GM12878 (cell line): ENCODE results near the gene KCNN3. TPM values are rescaled to one million over a fixed set of nuclear protein-coding genes. Genes with fewer than 3 reads are reported as not detected.

ENCODE experiments used
- ATAC-seq: fragments of 200-7000 bp; cut with Tn5 transposase; 3 replicates; pipeline ENCODE4 v1.9.1; 2020; ENCODE audit warnings: mild to moderate bottlenecking, moderate library complexity
- BruUV-seq: library from RNA; stranded (reverse); fragments of 400-500 nt; replicated peaks from 2 replicates; lab custom pipeline; 2021; lab: Mats Ljungman, UMichigan
- CTCF ChIA-PET: fragments of 300-600 bp; sonication (Branson Sonifier 250); formaldehyde crosslinking; extraction: SDS; loops from one replicate; lab custom pipeline; 2021; ENCODE audit warnings: inconsistent platforms; lab: Yijun Ruan, JAX
- POLR2A ChIA-PET: fragments of 350-600 bp; formaldehyde crosslinking; extraction: SDS; loops from one replicate; lab custom pipeline; 2021; ENCODE audit warnings: inconsistent platforms; lab: Charles Lee
- RAD21 ChIA-PET: fragments of 300-600 bp; sonication (Branson Sonifier 250); formaldehyde crosslinking; loops from one replicate; lab custom pipeline; 2023; ENCODE audit warnings: antibody characterized with exemption; ENCODE audit not compliant: unreplicated experiment; lab: Charles Lee
- SMC1A ChIA-PET: fragments of 300-600 bp; sonication (Branson Sonifier 250); formaldehyde crosslinking; loops from one replicate; lab custom pipeline; 2023; ENCODE audit not compliant: unreplicated experiment, uncharacterized antibody; lab: Charles Lee
- DNase-seq: peaks from one replicate; pipeline ENCODE4 v3.0.0-alpha.2; 2011; ENCODE audit warnings: low read depth, low spot score
- FAIRE-seq: peaks from 3 replicates; lab custom pipeline; 2011; peaks lifted over from hg19 to GRCh38; lab: Jason Lieb, UNC
- H2AFZ ChIP-seq: 2 replicates; pipeline ENCODE4 v1.6.0; 2011; ENCODE audit warnings: low read depth, low read length, control low read depth; ENCODE audit not compliant: control insufficient read depth
- H3K27ac ChIP-seq: 2 replicates; pipeline ENCODE4 v1.5.1; 2011; ENCODE audit warnings: control low read depth; ENCODE audit not compliant: control insufficient read depth, insufficient read depth
- H3K27me3 ChIP-seq, 2 experiments: replicated peaks in 1 of 2; 2 replicates each; pipeline versions ENCODE4 v1.6.0 to v1.6.1; 2011; ENCODE audit warnings: low read length in 1 of 2; ENCODE audit not compliant: control insufficient read depth in 2 of 2, insufficient read depth in 2 of 2
- H3K36me3 ChIP-seq, 2 experiments: 2 replicates each; pipeline ENCODE4 v1.5.1; 2011; ENCODE audit warnings: low read length in 1 of 2; ENCODE audit not compliant: control insufficient read depth in 2 of 2, insufficient read depth in 2 of 2
- H3K4me1 ChIP-seq: 2 replicates; pipeline ENCODE4 v1.6.1; 2011; ENCODE audit warnings: mild to moderate bottlenecking, low read length, moderate library complexity, mixed read lengths; ENCODE audit not compliant: control insufficient read depth, insufficient read depth
- H3K4me2 ChIP-seq: 2 replicates; pipeline ENCODE4 v1.6.0; 2011; ENCODE audit warnings: control low read depth; ENCODE audit not compliant: control insufficient read depth, insufficient read depth
- H3K4me3 ChIP-seq: fragments of 200-600 bp; sonication (generic); 2 replicates; pipeline ENCODE4 v1.5.1; 2016
- H3K79me2 ChIP-seq: 2 replicates; pipeline ENCODE4 v1.6.0; 2011; ENCODE audit warnings: low read length; ENCODE audit not compliant: control insufficient read depth, insufficient read depth
- H3K9ac ChIP-seq: 2 replicates; pipeline ENCODE4 v1.8.0; 2011; ENCODE audit warnings: low read length, control low read depth, mixed read lengths; ENCODE audit not compliant: control insufficient read depth, insufficient read depth
- H3K9me3 ChIP-seq: replicated peaks from 3 replicates; pipeline ENCODE4 v1.5.1; 2011; ENCODE audit warnings: mild to moderate bottlenecking, low read length; ENCODE audit not compliant: control insufficient read depth, insufficient read depth
- H4K20me1 ChIP-seq: 2 replicates; pipeline ENCODE4 v1.6.0; 2011; ENCODE audit not compliant: control insufficient read depth, insufficient read depth
- CHD4 ChIP-seq: fragments of 200-600 bp; sonication (generic); IDR thresholded peaks from 2 replicates; pipeline ENCODE4 v1.6.1; 2016; ENCODE audit warnings: mild to moderate bottlenecking
- E4F1 ChIP-seq: fragments of 450-650 bp; IDR thresholded peaks from 2 replicates; pipeline ENCODE4 v1.6.1; 2018; ENCODE audit warnings: borderline replicate concordance, mild to moderate bottlenecking; ENCODE audit not compliant: partially characterized antibody
- EGR1 ChIP-seq, 2 experiments: IDR thresholded peaks; 1 replicate in 1 of 2; 2 replicates in 1 of 2; pipeline ENCODE4 v1.6.1; 2011 to 2012; ENCODE audit warnings: low read depth in 2 of 2, low read length in 2 of 2, borderline replicate concordance in 1 of 2, mild to moderate bottlenecking in 1 of 2, moderate library complexity in 1 of 2
- IKZF1 ChIP-seq: fragments of 450-650 bp; conservative IDR thresholded peaks from 2 replicates; pipeline ENCODE4 v1.6.1; 2017; ENCODE audit warnings: antibody characterized with exemption, mild to moderate bottlenecking
- JUND ChIP-seq: IDR thresholded peaks from 2 replicates; pipeline ENCODE4 v1.6.1; 2012; ENCODE audit warnings: low read depth, mild to moderate bottlenecking, low read length, improper control_type of control experiment, moderate library complexity
- NR2C2 ChIP-seq: IDR thresholded peaks from 2 replicates; pipeline ENCODE4 v1.6.1; 2011; ENCODE audit warnings: borderline replicate concordance, low read depth; ENCODE audit not compliant: control insufficient read depth, insufficient read length
- NRF1 ChIP-seq: conservative IDR thresholded peaks from 2 replicates; pipeline ENCODE4 v1.6.1; 2011; ENCODE audit warnings: mild to moderate bottlenecking, low read depth, low read length, improper control_type of control experiment
- RUNX3 ChIP-seq: IDR thresholded peaks from 2 replicates; pipeline ENCODE4 v1.6.1; 2012; ENCODE audit warnings: low read length, inconsistent platforms
- SIN3A ChIP-seq: IDR thresholded peaks from 2 replicates; pipeline ENCODE4 v1.6.1; 2012; ENCODE audit warnings: low read depth, low read length, improper control_type of control experiment
- SKIL ChIP-seq: fragments of 450-650 bp; IDR thresholded peaks from 2 replicates; pipeline ENCODE4 v1.6.1; 2017; ENCODE audit warnings: mild to moderate bottlenecking, low read depth, inconsistent platforms; ENCODE audit not compliant: poor library complexity, severe bottlenecking
- ZNF207 ChIP-seq: fragments of 450-650 bp; IDR thresholded peaks from 2 replicates; pipeline ENCODE4 v1.6.1; 2014; ENCODE audit warnings: antibody characterized with exemption, mild to moderate bottlenecking, borderline replicate concordance
- ZNF687 ChIP-seq: fragments of 450-650 bp; IDR thresholded peaks from 2 replicates; pipeline ENCODE4 v1.6.1; 2017; ENCODE audit warnings: mild to moderate bottlenecking, moderate library complexity
- WGBS: methylation state at CpG from one replicate; pipeline ENCODE4 v1.1.6; 2016; ENCODE audit warnings: low lambda C conversion rate; ENCODE audit not compliant: insufficient replicate concordance, insufficient coverage; ENCODE audit errors: missing lambda C conversion rate; 5-methylcytosine and 5-hydroxymethylcytosine counted together
- in situ Hi-C: fragments of 300-500 bp; cut with MboI; formaldehyde crosslinking; loops from 9 replicates; pipeline ENCODE4 v1.14.3; 2018; ENCODE audit warnings: mixed read lengths
- intact Hi-C: fragments of 100-400 bp; cut with micrococcal nuclease; formaldehyde crosslinking; loops from one replicate; pipeline ENCODE4 v1.14.2; 2022; ENCODE audit not compliant: unreplicated experiment
- polyA plus RNA-seq, 11 experiments: library from polyadenylated mRNA; depleted of rRNA in 4 of 11; unstranded in 6 of 11; stranded (reverse) in 5 of 11; fragments of >200 nt; fragmentation: Nextera tagmentation in 4 of 11; fragmentation: Illumina TruSeq in 1 of 11; extraction: Ambion mirVana in 4 of 11; extraction: Trizol in 1 of 11; gene quantifications; 1 replicate in 1 of 11; 2 replicates in 10 of 11; pipeline versions ENCODE4 v1.2.1 to v1.2.3, GENCODE V29; 2011 to 2016; ENCODE audit warnings: inconsistent platforms in 2 of 11, missing spikeins in 2 of 11, low read depth in 1 of 11
- total RNA-seq, 4 experiments: library from RNA; depleted of rRNA in 3 of 4; stranded (reverse); fragments of >200 nt in 3 of 4; fragmentation: Illumina TruSeq in 1 of 4; extraction: Trizol in 1 of 4; gene quantifications; 2 replicates each; pipeline versions ENCODE4 v1.2.1 to v1.2.3, GENCODE V29; 2013 to 2021

KCNN3 gene
- total and polyA plus RNA-seq, 10 of the 15 experiments (the other 5 are each of a cell fraction or from before 2014, with no cell fraction given), result 3.5 to 26.4 (median 14.9) TPM

GRCh38 chr1:154725865-154726264 is 144.2 kb downstream of the KCNN3 start:
- BruUV-seq, result no TSS peak

More at GRCh38 chr1:154725865-154726264, 144.2 kb downstream of the KCNN3 start:
- Histone ChIP-seq H2AFZ (no peak overlapping the region), H3K27me3 (no peaks in the 10 kb centered on the region), H3K27ac (no peak overlapping the region), H3K9ac (no peak overlapping the region), H3K9me3 (no peaks in the 10 kb centered on the region), H3K79me2 (no peaks in the 10 kb centered on the region), H3K4me3 (no peak overlapping the region), H4K20me1 (no peaks in the 10 kb centered on the region), H3K4me1 (peaks cover 15% of the 10 kb centered on the region), H3K4me2 (no peak overlapping the region), H3K36me3 (peaks cover 0 to 3% of the 10 kb centered on the region in 2 experiments; a peak in 3 of 4 replicates)
- ChIA-PET RAD21 (interaction anchor here (1.1 kb wide), 1 partner anchor 9 kb away, joined by 3 read pairs; no protein-coding TSS in a partner anchor), POLR2A (no interaction called here), SMC1A (no interaction called here), CTCF (interaction anchor here (0.8 kb wide), 1 partner anchor 166 kb away, joined by 3 read pairs; no protein-coding TSS in a partner anchor)
- 89% methylated on average over 10 of the region's 10 CpGs for WGBS
- intact Hi-C loops, result no loop called here
- in situ Hi-C loops, result no loop called here
- DNase-seq (no peak), ATAC-seq (no peak), FAIRE-seq (no peak)
- TF ChIP-seq NRF1 (no peak), ZNF687 (no peak), SKIL (no peak), ZNF207 (no peak), SIN3A (no peak), CHD4 (no peak), EGR1 (IDR thresholded peaks at IDR 0.05; ENCODE audit: borderline replicate concordance in 1 of 2, low read depth in 2 of 2, low read length in 2 of 2) (no peak), JUND (no peak), IKZF1 (no peak), RUNX3 (no peak), NR2C2 (no peak), E4F1 (no peak)
